PC-9 (cell line): Measurements from ENCODE around the gene FOSL2.

Experiments used
- CTCF ChIP-seq: fragments of 200-600 bp; sonication (generic); conservative IDR thresholded peaks from 2 replicates; pipeline ENCODE4 v1.6.1; 2017; ENCODE audit warnings: mixed run types, antibody characterized with exemption, mild to moderate bottlenecking, moderate library complexity
- EZH2 ChIP-seq: fragments of 200-600 bp; sonication (generic); IDR thresholded peaks from 2 replicates; pipeline ENCODE4 v1.8.0; 2017; ENCODE audit warnings: antibody characterized with exemption, low read depth

GRCh38 chr2:28447086-28447485 is 54.4 kb downstream of the FOSL2 start:
- TF ChIP-seq CTCF = no peak
- no peak for TF ChIP-seq EZH2
